Upper lobe of left lung (tissue), 4 donors: ENCODE measurements around the gene AIF1.

Source experiments
- CTCF ChIP-seq, 6 experiments: fragments of 450-650 bp in 4 of 6; fragments of 200-600 bp in 2 of 6; sonication (generic) in 2 of 6; IDR thresholded peaks; one replicate each; pipeline ENCODE4 v1.5.1; 2016 to 2019; ENCODE audit warnings: antibody characterized with exemption in 6 of 6
- POLR2AphosphoS5 ChIP-seq, 2 donors: sonication (generic); formaldehyde crosslinking; IDR thresholded peaks; one replicate each; pipeline ENCODE4 v1.5.1; 2017; ENCODE audit warnings: antibody characterized with exemption in 2 of 2

GRCh38 chr6:31575952-31576685 is 38.9 kb upstream of the AIF1 start:
- TF ChIP-seq CTCF (IDR thresholded peaks at IDR 0.05) (no peak), POLR2AphosphoS5 (IDR thresholded peaks at IDR 0.05) (no peak)
